ENCODE results near the gene SNX30.

Gene SNX30

DNA sequence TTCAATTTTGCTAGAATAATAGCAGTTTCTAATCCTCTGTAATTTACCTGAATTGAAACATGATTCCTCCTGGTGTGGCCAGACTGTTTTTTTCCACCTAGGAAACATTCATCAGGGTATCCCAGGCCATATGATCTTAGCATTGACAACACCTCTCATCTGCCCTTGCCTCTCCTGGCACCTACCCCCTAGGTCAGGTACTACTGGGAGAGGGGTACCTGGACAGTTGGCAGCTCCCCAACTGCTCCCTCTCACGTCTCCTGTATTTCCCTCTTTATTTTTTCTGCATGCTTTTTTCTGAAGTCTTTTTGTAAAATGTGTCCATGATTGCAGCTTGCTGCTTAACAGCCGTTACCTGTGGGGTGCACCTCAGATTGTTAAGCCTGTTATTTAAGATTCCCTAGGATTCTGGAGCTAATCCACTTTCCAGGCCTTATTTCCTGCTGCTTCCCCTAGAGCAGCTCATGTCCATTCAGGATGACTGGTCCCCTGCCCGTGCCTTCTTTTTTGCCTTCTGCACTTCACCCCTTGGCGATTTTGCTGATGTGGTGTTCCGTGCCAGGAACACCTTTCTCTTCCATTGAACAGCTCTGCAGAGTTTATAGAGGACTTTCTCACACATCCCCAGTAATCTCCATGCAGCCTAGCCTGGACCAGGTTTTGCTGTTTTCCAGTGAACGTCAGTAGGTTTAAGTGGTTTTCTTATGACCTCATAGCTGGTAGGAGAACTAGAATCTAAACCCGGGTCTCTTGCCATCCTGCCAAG is 33.6 kb downstream of the SNX30 start:
- no peak for DNase-seq

DNA sequence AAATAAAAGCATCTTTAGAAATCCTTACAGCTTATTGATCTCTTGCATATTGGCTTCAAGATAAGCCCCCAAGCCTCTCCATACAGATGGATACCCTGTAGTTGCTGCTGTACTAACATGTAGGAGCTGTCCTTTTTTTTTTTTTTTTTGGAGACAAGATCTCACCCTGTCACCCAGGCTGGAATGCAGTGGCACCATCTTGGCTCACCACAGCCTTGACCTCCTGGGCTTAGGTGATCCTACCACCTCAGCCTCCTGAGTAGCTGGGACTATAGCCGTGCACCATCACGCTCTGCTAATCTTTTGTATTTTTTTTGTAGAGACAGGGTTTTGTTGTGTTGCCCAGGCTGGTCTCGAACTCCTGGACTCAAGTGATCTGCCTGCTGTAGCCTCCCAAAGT is 35.4 kb downstream of the SNX30 start:
- DNase-seq, result no peak

DNA sequence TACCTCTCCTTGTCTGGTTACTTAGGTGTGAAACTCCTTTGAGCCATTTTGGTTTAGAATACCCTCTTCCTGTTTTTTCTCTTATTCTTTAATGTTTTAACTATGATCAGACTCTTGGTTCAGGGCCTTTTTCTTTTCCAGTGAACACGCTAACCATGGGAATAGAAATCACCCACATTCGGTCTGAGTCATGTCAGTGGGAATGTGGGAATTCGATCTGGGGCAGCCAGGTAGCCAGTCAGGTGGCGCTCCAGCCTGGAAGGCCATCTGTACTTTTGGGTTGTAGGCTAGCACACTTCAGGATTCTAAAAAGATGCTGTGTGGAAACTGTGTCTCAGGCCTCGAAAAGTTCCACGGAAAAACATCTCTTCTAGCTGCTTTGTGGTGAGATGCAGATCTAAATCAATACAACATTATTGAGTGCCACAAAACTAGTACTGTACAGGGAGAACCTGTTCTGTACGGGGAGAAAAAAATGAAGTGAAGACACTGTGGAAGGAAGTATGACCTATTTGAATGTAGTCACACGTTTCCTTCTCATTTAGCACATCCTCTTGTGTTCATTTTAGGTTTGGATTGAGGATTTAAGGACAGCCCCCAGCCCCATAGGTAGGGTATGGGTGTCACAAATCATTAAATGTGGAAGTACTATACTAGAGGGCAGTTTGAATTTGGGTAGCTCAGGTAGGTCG is 36.4 kb downstream of the SNX30 start:
- no peak for DNase-seq

DNA sequence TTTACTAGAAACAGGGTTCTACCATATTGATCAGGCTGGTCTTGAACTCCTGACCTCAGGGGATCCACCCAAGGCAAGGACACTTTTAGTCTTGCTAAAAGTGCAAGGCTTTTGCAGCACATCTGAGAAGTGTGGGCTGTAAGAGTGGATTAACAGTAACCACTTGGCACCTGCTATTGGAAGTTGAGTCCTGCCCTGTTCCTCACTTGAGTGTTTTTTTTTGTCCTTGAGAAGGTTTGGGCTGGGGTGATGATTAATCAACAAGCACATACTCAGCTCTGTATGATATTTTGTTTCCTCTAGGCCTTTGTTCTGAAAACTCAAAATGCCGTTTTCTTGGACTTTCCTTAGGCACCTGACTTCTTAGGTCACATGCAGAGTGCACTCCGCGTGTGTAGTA is 37.4 kb downstream of the SNX30 start:
- DNase-seq, result no peak

- no peak for DNase-seq
Observed at GRCh38 chr9:112789473-112789872, 38.9 kb downstream of the SNX30 start.

DNA sequence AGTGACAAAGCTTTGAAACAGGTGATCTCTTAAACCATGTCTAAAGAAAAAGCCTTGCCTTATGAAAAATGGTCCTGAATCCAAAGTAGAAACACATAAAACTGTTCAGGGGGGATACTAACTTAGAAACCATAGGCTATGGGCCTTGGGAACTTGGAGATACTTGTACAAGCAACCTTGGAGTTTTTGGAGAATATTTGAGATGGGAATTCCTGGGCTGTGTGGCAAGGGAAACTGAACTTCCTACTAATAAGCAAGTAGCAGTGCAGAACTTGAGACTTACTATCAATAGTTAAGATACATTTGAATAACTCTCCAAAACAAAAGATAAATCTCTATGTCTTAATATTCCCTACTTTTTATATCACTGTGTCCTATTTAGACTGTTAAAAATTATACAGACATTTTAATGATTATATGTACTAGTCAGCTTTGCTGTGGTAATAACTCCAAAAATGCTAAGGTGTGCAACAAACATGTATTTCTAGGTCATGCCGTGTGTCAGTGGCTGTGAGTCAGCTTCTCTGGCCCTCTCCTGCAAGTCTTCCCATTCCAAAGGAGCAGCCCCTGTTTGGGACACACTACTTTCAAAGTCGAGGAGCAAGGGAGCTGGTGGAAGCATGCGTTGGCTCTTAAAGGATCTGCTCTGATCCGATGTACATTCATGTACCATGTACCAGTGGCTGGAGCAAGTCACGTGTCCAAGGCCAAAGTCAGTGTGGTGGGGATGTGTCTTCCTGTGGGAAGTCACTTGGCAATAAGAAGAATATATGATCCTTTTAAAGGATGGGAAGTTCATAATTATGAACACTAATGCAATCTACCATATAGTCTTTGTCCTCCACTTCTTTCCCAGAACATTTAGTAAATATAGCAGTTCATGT is 39.6 kb downstream of the SNX30 start:
- DNase-seq, result no peak

DNA sequence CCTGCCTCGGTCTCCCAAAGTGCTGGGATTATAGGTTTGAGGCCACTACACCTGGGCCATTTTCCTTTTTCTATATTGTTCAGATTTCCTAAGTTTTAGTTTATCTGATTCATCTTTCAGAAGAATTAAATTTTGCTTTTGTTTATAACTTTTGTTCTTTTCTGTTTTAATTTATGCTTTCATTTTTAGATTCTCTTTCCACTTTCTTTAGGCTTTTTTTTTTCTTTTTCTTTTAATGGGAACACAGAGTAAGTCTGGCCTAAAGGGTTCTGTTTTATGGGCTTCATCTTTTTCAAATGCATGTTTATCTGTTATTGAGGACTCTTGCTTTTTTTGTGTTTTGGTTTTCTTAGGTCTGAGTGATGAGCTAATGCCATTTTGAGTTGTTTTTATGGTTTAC is 42.1 kb downstream of the SNX30 start:
- no peak for DNase-seq

DNA sequence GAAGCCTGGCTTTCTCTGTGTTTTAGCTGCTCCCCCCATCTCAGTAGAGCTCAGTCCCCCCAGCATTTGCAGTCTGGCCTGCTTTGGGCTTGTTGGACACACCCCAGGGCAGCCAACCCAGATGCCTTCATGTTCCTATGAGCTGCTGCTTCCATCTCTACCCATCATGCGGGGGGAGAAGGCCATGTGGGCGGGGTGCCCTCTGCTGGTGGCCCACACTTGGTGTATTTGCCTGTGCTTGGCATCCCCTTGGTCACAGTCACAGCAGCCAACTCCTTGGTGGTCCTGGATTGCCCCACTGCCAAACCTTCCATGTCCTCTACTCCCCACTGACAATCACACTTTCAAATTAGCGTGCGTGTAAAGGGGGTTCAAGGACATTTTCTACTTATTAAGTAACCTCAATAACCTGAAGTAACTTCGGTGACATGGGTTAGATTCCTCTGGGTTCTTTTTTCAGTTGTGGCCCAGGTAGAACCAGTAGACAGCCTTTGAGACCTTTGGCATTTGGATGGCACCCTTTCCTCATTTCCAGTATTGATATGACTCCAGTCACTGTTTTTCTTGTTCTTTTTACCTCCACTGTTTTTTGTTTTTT is 42.8 kb downstream of the SNX30 start:
- peak; percentile 28 for DNase-seq

- DNase-seq, result no peak
Observed at GRCh38 chr9:112794731-112795130, 44.2 kb downstream of the SNX30 start.

DNA sequence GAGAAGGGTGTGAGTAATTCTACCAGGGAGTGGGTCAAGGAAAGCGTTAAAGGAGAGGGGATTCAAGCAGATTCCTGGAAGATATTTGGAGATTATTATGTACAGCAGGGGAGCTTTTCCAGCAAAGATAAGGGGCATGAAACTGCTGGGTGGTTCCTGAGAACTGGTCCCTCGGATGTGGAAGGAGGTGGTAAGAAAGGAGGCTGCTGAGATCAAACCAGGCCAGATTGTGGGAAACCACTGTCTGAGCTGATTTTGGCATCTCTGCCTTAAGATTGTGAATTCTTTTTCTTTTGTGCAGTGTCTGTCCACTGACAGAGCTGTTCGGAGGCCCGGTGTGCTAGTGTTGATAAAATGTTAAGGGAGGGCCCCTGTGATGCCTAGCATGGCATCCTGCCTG is 45.4 kb downstream of the SNX30 start:
- DNase-seq, result no peak

GRCh38 chr9:112796485-112796884 is 45.9 kb downstream of the SNX30 start:
- DNase-seq, result no peak

- no peak for DNase-seq
Observed at GRCh38 chr9:112809351-112809848, 58.8 kb downstream of the SNX30 start.

GRCh38 chr9:112809906-112810305 is 59.3 kb downstream of the SNX30 start:
- no peak for DNase-seq

DNA sequence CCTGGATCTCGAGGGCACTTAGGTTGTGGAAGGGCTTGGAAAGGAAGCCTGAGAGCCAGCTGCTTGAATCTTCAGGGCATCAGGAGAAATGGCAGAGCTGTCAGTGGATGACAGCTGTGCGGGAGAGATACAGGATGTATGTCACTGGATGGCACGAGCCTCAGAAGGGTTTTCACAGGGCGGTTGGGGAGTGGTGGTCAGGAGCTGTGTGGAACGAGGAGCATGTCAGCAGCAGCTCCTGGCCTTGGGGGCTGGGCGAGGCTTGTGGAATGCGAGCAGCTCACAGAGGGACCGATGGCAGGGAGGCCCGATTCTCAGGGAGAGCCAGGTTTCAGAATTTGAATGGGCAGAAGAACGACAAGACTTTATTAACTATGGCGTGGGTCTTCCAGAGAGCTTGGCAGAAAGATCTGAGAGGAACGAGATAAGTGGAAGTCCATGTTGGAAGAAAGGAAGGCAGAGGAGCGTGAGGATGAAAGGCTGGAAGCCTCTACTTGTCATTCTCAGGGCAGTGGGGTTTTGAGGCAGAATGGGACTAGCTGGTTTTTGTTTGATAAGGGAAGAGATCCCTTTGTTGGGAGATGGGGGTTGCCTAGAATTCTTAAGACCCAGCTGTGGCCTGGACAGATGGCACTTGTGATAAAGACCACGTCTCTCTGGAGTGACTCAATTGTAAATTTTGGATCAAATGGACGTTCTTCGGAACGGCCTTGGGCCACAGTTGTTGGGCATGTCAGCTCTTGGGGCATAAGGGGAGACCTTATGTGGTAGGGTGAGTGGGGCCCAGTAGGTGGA is 60.3 kb downstream of the SNX30 start:
- no peak for DNase-seq

GRCh38 chr9:112811518-112811917 is 61.0 kb downstream of the SNX30 start:
- no peak for DNase-seq

DNA sequence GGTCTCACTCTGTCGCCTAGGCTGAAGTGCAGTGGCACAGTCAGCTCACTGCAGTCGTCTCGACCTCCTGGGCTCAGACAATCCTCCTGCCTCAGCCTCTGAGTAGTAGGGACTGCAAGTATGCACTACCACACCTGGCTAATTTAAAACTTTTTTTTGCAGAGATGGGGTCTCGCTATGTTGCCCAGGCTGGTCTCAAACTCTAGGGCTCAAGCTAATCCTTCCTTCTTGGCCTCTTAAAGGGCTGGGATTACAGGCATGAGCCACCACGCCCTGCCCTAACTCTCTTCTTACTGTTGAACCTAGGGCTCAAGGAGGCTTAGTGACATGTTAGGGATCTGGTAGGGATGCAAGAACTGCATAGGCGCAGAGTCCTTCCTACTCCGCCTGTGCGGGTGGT is 65.3 kb downstream of the SNX30 start:
- no peak for DNase-seq

DNA sequence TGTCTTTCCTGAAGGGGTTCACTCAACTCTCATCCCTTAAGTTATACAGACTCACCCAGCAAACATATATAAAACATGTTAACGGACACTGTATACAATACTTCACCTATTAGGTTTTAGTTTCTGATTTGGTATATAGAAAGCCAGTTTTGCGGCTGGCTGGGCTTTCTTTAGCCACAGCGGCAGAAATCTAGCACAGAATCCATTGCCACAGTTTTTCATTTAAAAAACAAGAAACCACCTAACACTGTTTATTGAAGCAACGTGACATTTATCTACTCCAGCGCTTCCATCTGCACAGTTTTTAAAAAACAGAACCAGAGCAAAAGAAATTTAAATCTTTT is 67.3 kb downstream of the SNX30 start:
- DNase-seq, result no peak

- no peak for DNase-seq
Observed at GRCh38 chr9:112819635-112820496, 69.3 kb downstream of the SNX30 start.

GRCh38 chr9:112820881-112821280 is 70.3 kb downstream of the SNX30 start:
- no peak for DNase-seq

- no peak for DNase-seq
Observed at GRCh38 chr9:112822618-112823017, 72.1 kb downstream of the SNX30 start.

DNA sequence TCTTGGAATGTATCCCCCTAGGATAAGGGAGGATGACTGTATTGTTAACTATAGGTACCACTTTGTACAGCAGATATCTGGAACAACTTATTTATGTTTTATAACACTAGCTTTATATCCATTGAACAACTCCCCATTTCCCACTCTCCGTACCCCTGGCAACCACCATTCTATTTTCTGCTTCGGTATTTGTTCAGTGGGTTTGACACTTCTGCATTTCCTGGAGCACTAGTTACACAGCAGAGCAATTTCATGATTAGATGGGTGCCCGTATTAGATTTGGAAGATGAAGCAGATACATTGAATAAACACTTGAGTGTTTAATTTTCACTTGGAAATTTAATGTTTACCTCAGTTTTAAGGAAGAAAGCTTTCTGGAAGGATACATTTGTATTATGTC is 72.7 kb downstream of the SNX30 start:
- DNase-seq, result no peak
